RPMI7951 (cell line): ENCODE data around the gene GRM7. TPM values are rescaled to one million over a fixed set of nuclear protein-coding genes. Genes with fewer than 3 reads are reported as not detected.

Experiments
- DNase-seq: peaks from one replicate; pipeline ENCODE4 v3.0.0-alpha.2; 2012; ENCODE audit warnings: low read depth
- total RNA-seq: library from RNA; depleted of rRNA; stranded (reverse); fragments of >200 nt; shearing (Covaris generic); gene quantifications from 2 replicates; pipeline ENCODE4 v1.2.3, GENCODE V29; 2014

The GRM7 gene
- total RNA-seq, 1 experiment from 2014 or later, result not detected

DNA sequence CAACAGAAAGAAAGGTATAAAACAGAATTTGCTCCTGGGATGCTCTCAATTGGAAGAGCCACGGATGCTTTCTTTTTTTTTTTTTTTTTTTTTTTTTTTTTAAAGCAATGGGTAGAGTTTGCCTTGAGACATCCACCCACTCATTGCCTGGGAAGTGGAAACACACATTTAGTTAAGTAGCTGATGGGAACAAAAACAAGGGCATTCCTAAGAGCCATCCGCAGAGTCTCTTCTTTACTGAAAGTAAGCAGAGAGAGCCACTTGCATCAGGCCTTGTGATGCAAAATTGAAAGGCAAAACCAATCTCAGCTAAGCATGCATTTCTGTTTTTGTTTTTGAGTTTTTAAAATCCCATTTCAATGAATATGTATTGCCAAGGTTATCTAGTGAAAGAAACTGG lies 852.8 kb downstream of the GRM7 start:
- no peak for DNase-seq

DNA sequence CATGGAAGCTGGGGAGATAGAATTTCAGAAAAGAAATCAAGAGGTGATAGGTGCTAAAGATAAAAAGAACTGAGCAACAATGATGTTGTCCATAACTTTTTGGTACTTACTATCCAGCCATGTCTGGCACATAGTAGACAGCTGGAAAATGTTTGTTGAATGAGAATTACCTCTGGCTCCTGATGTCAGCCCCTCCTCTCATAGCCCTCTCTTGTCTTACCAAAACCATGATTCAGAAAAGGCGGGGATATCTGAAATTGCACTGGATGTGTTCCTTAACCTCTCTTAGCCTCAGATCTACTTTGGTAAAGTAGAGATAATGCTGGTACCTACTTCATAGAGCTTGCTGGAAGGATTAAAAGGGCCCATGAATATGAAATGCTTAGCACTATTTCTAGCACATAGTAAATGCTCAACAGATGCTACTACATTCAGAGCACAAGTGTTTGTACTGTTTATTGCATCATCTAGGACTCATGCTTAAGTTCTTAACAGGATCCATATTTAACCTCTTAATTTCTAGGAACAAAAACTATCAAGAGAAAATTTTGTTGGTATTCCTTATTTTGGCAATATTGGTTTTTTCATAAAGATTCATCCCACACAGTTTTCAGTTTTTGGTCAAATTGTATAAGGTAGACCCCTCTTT lies 859.9 kb downstream of the GRM7 start:
- DNase-seq, result no peak

DNA sequence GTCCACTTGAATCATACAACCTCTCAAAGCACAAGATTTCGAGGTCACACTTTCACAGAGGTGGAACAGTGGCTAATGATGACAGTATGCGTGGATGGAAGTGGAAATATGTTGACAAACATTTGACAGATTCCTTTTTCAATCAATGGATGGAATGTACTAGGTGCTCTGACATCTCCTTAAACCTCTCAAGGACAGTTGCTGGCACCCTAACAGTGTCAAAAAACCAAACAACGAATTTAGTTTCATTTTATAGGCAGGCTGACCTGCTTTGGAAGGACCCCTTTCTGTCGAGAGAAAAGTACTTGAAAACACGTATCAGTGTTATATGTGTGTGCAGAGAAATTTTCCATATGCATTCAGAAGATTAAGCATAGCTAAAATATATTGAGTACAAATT lies 861.0 kb downstream of the GRM7 start:
- DNase-seq, result no peak

DNA sequence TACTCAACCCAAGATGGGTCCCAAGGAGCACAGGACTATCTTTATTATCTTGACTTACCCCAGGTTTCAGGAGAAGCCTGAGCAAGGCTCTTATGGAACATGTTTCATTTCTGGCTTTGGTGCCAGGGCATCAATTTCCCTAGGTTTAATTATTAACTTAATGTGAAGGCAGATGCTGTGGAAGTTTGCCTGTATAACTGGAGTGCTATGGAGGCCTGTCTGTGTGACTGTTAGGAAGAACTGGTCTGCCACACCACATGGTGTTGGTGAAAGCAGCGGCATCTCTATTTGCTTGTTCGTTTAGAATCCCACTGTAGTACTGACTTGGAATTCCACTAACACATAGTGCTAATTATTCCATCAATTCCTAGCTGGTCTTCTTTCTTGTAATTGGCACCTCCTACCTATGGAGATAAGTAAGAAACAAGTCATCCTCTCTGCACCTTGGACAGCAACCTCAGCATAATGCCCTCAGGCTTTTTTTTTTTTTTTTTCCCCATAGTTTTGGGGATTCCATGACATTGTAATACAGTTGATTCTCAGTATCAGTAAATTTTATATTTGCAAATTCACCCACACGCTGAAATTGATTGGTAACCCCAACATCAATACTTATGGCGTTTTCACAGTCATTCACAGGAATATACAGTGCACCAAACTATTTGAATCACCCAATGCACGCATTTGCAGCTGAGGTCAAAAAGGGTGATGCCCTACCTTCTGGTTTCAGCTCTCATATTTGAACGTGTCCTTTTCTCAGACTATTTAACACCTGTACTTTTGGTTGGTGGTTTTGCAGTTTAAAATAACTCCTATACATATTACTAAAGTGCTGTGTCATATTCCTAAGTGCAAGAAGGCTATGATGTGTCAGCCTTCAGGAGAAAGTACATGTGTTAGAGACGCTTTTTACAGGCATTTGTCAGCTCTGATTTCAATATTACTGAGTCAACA lies 867.9 kb downstream of the GRM7 start:
- DNase-seq, result no peak

DNA sequence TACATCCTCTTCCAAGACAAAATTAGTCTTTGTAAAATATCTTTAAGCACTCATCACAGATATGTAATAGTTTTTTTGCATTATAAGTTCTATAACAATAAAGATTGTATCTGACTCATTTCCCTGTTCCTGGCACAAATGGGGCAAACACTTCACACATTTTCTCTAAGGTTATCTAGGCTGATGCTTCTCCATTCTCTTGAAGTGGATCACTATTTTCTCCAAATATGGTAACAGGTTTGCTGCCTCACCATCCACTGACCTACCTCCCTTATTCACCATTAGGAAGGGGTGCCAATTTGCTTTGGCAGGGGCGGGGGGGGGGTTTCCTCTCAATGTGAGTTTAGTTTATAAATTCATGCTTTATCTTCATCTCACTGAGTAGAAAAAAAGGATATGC lies 873.0 kb downstream of the GRM7 start:
- no peak for DNase-seq

DNA sequence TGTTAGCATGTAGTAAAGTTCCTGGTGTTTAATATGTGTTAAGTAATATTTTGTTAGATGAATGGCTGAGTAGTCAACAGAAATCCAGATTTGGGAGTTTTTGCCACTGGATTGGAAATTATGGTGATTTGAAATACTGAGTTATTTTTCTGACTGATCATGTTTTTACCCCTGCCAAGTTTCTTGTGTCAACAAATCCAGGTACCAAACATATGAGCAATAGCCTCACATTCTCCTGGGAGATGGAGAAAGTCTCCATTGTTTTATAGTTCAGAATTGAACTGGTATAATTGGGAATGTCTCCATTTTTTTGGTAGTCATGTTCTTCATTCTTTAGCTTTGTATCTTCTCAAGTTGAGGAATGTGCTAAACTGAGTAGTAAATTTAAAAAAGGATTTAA lies 873.5 kb downstream of the GRM7 start:
- no peak for DNase-seq

DNA sequence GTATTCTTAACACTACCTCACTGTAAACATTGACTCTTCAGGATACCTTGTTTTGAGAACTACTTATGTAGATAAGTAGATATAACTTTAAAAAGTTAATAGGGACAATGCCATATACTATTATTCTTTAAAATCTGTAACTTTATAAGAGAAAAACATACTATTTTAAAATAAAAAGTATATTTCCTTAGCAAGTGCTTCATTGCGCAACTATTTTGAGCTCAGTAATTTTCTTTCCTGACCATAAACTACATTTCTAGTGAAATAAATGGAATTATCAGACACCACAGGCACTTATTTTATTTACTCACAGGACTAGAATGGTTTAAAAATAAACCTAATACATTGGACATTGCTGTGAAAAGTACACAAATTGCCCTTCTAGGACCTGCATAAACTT lies 876.3 kb downstream of the GRM7 start:
- DNase-seq, result no peak

DNA sequence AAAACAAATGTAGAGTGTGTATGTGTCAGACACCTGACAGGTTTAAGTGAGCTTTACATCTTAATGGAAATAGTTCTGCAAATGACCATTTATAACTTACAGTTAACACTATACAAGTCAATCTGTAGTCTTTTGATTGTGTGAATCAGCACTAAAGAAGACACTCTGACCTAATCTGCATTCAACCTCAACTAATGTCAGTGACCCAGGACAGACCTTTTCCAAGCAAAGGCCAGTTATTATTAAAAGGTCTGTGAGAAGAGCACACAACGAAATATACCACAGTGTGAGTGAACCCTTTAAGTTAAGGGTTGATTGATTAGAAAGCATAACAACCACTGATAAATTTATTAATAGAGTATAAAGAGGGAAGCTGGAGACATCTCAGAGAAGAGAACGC lies 878.8 kb downstream of the GRM7 start:
- no peak for DNase-seq

DNA sequence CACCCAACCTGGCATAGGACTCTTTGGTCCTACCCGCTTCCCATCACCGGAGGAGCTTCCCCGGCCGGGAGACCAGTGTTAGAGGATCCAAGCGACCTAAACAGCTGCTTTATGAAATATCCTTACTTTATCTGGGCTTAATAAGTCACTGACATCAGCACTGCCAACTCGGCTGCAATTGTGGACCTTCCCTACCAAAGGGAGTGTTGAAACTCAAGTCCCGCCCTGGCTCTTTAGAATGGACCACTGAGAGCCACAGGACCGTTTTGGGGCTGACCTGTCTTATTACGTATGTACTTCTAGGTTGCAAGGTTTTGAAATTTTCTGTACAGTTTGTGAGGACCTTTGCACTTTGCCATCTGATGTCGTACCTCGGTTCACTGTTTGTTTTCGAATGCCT lies 879.5 kb downstream of the GRM7 start:
- no peak for DNase-seq

DNA sequence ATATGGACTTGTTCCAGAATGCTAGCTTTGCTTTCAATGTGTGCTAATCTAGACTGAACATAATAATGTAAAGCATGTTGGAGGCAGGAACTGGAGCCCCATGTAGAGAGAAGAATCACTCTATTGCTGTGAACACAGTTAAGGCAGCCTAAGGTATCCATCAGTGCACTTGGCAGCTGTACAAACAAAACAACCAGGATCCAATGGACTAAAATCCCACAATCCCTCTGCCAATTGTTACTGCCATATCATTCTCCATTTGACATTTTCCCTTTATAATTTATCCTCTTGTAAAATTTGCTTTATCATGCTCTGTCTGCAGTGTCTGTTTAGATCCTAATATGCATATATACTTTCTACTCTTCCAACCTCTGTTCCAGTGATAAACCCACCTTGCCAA lies 883.9 kb downstream of the GRM7 start:
- DNase-seq, result no peak

DNA sequence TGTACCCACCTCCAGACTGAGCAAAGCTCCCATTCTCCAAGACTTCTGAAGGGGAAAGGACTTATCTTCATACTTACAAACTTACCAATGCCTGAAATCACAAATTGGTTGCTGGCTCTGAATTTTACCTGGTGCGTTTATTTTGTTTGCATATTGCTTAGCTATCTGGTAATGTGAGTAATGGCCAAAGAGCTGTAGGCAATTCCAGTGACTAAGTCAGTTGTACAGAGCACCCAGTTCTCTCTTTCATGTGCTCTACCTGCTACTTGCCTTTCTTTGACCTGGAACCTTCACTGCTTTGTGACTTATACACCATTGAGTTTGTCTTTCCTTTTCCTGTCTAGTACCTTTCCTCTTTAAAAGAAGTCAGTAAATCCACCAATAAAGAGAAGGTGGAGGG lies 884.8 kb downstream of the GRM7 start:
- DNase-seq, result no peak

DNA sequence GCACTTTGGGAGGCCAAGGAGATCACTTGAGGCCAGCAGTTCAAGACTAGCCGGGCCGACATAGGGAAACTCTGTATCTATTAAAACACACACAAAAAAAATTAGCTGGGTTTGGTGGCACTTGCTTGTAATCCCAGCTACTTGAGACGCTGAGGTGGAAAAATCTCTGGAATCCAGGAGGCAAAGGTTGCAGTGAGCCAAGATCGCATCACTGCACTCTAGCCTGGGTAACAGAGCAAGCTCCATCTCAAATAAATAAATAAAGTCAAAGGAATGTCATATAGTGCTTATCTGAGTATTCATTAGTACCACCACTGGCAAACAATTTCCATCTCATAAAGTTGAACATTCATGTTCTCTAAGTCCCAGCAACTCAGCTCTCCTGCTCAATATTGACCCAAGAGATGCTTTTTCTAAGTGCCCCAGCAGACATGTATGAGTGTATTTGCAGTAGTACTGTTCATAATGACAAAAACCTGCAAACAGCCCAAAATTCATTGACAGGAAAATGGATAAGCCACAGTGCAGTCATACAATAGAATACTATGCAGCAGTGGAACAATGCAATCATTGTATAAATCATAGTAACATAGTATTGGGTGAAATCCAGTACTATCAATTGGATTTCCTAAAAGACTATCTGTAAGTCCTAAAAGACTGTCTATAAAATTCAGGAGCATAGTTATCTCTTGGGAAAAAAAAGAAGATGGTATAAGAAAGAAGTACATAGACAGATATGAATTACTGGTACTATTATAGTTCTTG lies 889.2 kb downstream of the GRM7 start:
- DNase-seq, result no peak

DNA sequence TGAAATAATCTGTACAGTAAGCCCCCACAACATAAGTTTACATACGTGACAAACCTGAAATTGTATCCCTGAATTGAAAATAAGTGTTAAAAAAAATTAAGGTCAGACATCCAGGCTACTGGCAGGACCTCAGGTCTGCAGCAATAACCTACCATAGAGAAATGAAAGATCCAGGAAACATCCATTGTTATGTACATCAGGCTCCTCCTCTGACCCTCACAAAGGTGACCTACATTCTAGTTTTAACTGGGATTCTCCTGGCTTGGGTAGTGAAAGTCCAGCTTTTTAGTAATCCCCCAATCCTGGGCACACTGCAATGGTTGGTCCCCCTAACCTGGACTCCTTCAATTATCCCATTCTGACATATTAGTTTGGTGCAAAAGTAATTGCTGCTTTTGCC lies 891.1 kb downstream of the GRM7 start:
- DNase-seq, result no peak

DNA sequence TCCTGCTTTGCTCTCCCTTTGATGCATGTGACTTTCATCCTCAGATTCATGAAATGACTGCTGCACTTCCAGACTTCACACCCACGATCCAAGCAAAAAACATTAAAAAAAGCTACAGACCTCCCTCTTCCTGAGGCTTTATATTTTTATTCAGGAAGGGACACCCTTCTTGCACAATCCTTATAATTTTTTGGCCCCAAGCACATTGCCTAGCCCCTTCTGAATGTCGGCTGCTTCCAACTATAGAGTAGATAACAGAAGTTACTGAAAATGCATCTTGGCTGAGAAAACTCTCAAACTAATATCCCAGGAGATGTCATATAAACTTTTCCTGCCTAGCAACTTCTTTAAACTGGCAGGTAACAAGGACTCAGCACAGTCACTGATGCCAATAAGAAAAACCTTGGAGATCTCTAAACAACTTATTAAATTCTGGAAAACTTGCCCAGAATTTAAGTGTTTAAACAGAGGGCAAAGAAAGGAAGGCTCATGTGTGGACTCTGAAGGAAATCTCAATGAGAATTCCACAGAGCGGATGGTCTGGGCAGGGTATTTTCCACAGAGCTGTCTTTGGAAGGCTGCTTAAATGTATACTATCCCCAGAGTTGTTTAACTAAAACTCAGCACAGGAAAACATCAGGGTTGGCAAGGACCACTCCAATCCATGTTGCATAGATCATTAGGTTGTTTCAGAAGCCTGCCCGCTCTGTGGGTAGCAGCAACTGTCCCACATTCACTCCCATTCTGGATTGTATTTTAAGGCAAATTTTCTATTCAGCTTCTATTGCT lies 893.9 kb downstream of the GRM7 start:
- no peak for DNase-seq

DNA sequence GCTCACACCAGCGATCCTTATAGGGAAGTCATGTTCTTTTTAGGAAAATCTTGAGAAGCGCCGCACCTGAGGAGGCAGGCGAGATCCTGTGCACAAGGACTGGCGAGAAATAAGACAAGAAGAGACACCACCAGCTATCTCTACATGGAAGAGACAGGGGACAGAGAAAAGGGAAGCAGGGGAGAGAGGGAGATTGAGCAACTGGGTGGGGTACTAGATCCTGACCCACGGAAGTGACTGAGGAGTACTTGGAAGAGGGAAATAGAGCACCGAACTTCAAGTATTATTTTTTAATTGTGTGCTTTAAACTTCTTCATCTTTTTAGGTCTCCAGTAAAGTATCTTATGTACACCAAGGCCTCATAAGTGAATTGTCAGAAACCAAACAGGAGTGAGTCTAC lies 898.7 kb downstream of the GRM7 start:
- DNase-seq, result no peak

DNA sequence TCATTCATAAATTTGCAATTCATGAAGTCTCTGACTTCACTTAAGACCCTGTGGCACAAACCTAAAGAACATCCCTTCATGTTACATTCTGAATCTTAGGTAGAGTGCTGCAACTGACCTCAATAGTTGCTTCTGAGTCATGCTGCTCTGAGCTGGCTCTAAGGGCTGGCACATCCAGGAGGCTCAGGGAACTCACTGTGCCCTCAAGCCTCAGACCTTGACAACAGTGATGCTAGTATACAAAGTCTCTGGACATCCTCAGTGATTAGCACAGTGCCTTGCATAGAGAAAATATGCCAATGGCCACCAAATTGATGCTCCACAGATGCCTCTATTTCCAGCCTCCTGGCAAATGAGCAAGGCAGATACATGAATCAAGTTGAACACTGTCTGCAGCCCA lies 899.8 kb downstream of the GRM7 start:
- DNase-seq, result no peak

DNA sequence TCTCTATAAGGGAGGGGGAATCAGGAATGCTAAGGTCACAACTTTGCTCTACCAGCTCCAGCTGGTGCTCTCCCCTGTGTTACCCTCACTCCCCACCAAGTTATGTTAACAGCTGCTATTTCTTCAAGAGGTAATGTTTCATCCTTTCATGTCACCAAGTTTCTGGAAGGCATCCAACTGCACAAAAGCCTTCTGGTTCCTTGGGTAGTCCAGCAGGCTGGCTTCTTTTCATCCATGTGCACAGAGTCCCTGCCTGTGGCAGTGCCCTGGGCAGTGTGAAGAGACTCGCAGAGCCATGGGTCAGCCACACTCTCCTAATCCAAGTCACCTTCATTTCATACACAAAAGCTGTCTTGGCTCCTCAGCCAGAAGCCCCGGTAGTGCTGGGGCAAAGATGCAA lies 903.2 kb downstream of the GRM7 start:
- DNase-seq, result no peak

DNA sequence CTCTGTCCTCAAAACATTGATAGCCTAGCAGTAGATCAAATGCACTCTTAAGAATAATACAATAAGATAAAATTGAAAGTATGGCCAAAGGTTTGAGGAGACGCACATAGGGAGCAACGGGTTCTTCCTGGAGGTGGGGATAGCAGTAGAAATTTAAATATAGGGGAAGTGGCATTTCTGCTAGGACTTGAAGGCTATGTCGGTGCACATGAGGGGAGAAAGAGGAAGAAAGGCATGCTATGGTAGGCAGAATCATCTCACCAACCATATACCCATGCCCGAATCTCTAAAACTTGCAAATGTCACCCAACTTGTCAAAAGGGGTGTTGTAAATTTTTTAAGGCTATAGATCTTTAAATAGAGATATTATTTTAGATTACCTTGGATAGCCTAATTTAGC lies 905.6 kb downstream of the GRM7 start:
- no peak for DNase-seq

DNA sequence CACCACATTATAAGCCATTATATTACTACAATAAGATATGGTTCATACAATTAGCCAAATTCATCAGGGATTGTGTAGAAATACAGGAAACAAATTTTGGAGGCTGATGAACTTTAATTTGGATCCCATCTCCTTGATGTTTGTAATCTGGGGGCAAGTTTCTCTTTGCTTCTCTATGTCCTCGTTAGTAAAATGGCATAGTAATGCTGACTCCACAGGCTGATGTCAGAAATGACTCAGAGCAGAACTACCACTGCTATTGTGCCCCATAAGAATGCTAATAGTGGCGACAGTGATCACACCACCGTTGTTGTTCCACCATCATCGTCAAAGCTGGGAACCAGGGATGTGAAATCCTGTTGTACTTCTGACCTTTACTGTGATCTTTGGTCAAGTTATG lies 918.4 kb downstream of the GRM7 start:
- no peak for DNase-seq

DNA sequence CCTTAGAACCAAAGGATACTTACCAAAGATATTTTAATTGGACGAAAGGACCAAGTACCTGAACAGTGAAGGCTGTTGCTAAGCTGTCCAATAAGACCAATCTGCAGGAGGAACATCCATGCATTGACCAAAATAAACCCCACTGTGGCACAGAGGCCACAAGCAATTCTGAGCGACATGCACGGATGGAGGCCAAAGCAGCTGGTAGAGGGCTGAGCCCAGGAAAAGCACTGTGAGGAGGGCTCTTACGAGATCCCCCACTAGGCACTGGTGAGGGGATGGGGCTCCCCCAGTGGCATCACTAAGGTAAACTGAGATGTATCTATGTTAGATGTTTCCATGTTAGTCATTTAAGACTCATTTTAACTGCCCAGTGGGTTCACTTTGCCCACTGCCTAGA lies 920.5 kb downstream of the GRM7 start:
- no peak for DNase-seq

DNA sequence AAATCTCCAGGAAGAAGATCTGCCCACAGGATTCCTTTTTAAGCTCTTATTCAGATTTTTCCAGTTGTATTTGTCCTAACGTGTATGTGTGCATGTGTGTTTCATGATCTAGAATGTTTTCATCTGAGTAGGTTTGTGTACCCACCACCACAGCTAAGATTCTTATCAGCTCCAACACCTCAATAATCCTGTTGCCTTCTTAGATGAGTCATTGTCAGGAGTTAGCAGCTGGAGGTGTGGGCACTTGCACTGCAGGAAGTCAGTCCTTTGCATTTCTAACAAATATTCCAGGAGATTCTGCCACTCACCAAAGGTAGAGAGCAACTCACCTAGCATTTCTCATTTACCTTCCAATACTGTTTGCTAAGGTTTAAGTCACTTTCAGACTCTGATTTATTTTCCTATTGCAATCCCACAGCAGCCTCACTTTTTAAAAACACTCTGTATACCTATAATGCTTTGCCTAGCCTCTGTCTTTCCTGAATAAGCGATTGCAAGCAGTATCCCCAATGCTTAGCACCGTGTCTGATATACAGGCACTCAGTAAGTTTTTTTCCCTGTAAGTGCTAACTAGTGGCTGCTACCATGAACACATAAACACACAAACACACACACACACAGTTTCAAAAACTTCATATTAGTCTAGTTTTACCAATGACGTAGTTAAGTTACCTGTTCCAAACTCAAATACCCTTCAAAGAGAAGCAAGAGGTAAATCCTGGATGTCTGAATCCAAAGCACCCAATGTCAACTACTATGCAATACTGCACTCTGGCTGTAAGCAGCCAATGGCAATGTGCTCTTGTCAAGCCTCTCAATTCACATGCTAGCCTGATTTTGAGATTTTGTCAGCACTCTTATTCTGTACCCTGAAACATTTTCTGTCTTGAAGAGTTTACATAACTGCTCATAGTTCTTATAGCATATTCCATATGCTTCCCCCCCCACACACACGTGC lies 927.2 kb downstream of the GRM7 start:
- no peak for DNase-seq
